ENCODE data around the gene SLAMF6.
"Not testable (repeated sequence)": the region's sequence is repeated elsewhere in the genome, so short reads cannot be mapped to it uniquely, and the experiment has no call there.

The SLAMF6 gene

DNA sequence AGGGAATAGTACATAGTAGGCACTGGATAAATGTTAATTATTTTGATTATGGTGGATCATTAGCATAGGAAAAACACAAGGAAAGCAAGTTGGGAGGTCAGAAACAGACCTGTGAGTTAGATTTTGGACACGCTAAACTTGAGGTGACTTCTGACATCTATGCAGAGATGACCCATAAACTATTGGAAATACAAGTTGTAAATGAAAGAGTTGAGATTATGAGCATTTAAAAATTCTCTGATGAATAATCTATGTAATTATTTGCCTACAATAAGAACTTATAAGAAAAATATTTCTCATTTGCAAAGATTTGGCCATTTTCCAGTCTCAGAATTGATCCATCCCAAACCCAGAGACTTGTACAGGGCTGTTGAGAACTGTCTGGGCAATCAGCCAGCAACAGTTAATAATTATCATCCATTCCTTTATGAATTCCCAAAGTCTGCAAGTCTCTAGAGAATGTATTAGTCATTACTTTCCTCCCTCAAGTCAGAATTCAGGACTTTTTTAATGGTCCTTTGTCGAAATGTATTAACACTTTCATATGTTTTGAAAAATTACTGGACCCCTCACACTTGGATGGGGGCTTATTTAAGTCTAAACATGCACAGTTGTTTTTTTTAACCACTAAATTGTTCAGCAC lies 19.4 kb upstream of the SLAMF6 start:
- no peak for DNase-seq (ENCODE audit: low read depth in 2 of 2)

DNA sequence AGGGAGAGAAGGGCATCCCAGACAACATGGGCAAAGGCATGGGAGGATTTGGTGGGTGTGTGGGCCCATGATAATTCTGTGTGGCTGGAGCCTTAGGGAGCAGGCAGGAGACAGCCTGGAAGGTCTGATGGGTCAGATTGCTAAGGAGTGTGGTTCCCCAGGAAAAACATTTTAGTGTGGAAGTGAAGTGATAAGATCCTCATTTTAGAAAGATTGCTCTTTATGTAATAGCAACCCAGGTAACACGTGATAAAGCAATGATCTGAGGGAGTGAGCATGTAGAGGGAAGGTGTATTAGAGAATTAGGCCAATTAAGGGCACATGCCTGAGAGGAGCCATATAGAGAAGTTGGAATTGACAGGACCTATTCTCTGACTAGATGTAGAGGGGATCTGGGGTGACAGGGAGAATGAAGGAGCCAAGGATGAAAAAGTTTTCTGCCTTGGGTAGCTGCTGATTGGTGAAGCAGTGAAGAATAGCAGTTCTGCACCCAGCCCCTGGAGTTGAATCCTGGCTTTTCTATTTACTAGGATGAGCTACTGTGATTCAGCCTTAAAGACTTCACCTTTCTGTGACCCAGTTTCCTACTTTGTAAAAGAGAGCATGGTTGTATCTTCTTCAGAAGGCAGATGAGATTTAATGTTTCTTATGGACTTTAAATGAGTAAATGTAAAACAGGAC lies 18.7 kb upstream of the SLAMF6 start:
- DNase-seq (ENCODE audit: low read depth in 2 of 2) = no peak

DNA sequence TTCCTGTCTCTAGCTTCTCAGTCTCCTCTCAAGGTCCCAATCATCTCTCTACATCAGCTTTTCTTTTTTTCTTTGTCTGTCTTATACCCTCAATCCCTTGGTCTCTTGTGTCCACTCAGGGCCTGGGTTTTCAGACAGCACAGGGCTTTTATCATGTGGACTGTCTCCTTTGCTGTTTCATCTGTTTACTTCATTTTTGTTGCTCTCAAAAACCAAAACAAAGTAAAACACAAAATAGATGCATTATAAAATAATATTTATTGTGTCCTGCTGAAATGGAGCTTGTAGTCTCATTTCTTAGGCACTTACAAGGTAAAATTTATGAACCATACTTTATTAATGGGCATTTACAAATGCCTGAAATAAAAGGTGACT lies 17.8 kb upstream of the SLAMF6 start:
- DNase-seq (ENCODE audit: low read depth in 2 of 2) = no peak

DNA sequence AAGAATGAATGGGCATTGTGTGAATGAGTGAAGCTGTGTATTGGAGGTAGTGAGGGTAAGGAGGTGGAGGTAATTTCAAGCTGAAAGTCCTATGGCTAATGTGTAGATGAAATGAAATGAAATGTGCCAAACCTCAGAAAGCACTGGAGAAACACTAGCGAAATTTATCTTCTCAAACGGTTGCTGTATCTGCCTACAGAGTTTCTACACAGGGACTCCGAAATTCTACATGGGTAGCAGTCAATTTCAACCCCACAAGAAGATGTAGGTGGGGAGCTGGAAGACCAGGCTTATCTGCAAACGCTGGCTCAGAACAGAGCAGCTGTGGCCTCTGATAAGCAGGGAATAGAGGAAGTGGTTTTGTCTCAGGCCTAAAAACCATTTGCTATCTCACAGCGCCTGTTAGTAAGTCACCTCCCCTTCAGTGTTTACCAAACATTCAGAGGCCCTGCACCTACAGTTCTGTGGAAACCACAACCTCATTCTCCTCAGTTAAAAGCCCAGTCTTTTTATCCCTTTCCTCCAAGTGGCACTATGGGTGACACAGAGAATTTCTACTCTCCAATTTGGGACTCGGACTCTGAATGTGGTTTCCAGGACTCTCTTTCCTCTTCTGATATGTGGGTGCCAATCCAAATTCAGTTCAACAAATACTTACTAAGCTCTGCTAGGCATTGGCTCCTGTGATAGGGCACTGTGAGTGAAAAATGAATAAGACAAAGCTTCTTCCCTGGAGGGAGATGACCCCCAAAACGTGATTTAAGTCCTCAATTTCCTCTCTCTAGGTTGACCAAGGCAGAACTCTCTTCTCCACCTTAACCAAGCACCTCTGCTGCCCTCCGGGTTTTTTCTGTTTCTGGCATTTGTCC lies 17.2 kb upstream of the SLAMF6 start:
- peak in 1 of 2 donors; percentile 36 for DNase-seq (ENCODE audit: low read depth in 2 of 2)

DNA sequence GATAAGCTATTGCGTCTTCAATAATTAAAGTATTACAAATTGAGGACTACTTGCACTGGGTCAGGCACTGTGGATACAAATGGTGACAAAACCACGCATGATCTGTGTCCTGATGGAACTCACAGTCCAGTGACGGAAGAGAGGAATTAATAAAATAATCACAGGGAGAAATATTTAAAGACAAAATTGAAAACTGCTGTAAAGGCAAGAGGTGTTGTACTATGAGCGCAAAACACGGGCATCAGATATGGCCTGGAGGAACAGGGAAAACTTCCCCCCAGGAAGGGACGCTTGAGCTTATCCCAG lies 16.6 kb upstream of the SLAMF6 start:
- no peak for DNase-seq (ENCODE audit: low read depth in 2 of 2)

DNA sequence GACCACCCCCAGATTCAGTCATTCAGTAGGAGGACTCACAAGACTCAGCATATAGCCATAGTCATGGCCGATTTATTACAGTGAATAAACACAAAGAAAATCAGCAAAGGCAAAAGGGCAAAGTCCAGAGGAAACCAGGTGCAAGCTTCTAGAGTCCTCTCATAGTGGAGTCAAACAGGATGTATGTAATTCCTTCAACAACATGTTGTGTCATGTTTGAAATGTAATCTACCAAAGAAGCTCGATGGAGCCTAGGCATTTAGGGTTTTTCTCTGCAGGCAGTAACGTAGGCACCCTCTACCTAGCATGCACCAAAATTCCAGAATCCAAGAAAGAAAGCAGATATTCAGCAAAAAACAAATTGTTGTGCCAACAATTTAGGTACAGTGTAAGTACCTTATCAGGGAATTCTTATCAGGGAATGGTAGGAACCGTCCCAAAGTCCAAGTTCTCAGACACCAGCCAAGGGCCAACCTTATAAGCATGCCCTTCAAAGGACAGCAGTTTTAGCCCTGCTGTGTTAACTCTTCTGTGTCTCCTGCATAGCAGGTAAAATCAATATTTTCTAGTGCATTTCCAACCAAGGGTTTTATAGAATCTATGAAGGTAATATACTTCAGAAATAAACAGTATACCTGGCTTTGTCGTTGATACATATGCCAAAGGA lies 16.1 kb upstream of the SLAMF6 start:
- no peak for DNase-seq (ENCODE audit: low read depth in 2 of 2)

DNA sequence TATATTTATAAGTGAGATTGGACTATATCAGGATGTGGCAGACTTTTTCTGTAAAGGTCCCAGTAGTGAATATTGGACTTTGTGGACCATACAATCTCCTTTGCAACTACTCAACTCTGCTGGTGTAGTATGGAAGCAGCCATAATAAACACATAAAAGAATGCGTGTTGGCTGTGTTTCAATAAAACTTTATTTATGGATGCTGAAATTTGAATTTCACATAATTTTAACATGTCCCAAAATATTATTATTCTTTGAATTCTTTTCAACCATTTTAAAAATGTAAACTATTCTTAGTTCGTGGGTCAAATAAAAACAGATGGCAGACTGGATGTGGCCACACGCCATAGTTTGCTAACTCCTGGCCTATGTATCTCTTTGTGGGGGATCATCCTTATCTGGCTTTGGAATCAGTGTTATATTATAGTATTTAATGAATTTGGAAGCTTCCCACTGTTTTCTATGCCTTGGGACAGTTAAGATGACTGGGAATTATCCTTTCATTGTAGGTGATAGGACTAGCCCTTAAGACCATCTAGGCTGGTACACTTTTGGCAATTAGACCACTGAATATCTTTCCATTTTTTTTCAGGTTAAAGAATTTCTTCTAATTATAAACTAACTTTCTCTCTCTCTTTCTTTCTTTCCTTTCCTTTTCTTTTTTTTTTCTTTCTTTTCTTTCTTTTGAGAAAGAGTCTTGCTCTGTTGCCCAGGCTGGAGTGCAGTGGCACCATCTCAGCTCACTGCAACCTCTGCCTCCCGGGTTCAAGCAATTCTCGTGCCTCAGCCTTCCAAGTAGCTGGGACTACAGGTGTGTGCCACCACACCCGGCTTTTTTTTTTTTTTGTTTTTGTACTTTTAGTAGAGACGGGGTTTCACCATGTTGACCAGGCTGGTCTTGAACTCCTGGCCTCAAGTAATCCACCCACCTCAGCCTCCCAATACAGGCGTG lies 14.9 kb upstream of the SLAMF6 start:
- no peak for DNase-seq (ENCODE audit: low read depth in 2 of 2)

DNA sequence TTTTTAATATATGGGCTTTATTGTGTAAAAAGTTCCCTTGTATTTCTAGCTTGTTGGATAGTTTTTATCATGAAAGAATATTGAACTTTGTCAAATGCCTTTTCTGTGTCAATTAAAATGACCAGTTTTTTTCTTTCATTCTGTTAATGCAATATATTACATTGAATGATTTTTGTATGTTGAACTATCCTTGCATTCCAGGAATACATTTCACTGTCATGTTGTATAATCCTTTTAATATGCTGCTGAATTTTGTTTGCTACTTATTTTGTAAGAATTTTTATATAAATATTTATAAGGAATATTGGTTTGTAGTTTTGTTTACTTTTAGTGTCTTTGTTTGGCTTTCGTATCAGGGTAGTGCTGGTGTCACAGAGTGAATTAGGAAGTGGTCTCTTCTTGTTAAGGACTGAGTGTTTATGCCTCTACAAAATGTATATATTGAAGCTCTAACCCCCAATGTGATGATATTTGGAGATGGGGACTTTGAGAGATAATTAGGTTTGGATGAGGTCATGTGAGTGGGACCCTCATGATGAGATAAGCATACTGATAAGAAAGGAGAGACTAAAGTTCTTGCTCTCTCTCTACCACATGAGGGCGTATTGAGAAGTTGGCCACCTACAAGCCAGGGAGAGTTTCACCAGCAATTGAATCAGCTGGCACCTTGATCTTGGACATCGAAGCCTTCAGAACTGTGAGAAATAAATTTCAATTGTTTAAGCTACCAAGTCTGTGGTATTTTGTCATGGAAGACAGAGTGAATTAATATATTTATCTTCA lies 12.0 kb upstream of the SLAMF6 start:
- DNase-seq (ENCODE audit: low read depth in 2 of 2) = no peak

DNA sequence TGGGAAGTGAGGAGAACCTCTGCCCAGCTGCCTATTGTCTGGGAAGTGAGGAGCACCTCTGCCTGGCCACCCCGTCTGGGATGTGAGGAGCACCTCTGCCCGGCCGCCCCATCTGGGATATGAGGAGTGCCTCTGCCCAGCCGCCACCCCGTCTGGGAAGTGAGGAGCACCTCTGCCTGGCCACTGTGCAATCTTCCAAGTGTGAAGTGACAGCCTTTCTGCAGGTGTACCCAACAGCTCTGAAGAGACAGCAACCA lies 9.4 kb upstream of the SLAMF6 start:
- DNase-seq (ENCODE audit: low read depth in 2 of 2) = not testable (repeated sequence)

DNA sequence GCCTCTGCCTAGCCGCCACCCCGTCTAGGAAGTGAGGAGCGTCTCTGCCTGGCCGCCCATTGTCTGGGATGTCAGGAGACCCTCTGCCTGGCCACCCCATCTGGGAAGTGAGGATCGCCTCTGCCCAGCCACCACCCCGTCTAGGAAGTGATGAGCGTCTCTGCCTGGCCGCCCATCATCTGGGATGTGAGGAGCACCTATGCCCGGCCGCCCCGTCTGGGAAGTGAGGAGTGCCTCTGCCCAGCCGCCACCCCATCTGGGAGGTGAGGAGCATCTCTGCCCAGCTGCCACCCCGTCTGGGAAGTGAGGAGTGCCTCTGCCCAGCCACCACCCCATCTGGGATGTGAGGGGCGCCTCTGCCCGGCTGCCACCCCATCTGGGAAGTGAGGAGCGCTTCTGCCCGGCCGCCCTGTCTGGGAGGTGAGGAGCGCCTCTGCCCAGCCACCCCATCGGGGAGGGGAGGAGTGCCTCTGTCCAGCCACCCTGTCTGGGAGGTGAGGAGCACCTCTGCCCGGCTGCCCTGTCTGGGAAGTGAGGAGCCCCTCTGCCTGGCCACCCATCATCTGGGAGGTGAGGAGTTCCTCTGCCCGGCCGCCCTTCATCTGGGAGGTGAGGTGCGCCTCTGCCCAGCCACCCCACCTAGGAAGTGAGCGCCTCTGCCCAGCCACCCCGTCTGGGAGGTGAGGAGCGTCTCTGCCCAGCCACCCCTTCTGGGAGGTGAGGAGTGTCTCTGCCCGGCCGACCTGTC lies 8.9 kb upstream of the SLAMF6 start:
- DNase-seq (ENCODE audit: low read depth in 2 of 2) = not testable (repeated sequence)

DNA sequence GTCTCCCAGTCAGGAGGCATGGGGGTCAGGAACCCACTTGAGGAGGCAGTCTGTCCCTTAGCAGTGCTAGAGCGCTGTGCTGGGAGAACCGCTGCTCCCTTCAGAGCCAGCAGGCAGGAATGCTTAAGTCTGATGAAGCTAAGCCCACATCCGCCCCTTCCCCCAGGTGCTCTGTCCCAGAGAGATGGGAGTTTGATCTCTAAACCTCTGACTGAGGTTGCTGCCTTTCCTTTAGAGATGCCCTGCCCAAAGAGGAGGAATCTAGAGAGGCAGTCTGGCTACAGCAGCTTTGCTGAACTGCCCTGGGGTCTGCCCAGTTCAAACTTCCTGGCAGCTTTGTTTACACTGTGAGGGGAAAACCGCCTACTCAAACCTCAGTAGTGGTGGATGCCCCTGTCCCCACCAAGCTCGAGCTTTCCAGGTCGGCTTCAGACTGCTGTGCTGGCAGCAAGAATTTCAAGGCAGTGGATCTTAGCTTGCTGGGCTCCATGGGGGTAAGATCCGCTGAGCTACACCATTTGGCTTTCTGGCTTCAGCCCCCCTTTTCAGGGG lies 6.4 kb upstream of the SLAMF6 start:
- DNase-seq (ENCODE audit: low read depth in 2 of 2) = not testable (repeated sequence)

DNA sequence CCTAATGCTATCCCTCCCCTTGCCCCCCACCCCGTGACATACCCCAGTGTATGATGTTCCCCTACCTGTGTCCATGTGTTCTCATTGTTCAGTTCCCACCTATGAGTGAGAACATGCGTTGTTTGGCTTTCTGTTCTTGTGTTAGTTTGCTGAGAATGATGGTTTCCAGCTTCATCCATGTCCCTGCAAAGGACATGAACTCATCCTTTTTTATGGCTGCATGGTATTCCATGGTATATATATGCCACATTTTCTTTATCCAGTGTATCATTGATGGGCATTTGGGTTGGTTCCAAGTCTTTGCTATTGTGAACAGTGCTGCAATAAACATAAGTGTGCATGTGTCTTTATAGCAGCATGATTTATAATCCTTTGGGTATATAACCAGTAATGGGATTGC lies 734 bp upstream of the SLAMF6 start:
- DNase-seq (ENCODE audit: low read depth in 2 of 2) = not testable (repeated sequence)

DNA sequence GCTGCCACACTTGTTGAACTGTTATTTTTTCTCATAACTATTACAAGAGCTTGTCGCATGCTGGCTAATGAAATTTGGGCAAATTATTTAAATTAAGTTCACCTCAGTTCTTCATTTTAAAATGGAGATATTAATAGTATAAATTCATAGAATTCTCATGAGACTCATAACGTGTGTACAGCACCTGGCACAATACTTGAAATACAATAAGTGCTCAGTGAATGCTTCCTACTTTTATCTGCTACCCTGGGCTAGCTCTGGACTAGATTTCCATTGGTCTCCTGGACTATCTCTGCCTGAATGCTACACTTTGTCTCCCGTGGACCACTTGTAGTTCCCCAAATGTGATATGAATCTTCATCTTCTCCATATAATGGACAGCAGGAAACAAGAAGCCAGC lies 919 bp downstream of the SLAMF6 start:
- no peak for DNase-seq (ENCODE audit: low read depth in 2 of 2)

DNA sequence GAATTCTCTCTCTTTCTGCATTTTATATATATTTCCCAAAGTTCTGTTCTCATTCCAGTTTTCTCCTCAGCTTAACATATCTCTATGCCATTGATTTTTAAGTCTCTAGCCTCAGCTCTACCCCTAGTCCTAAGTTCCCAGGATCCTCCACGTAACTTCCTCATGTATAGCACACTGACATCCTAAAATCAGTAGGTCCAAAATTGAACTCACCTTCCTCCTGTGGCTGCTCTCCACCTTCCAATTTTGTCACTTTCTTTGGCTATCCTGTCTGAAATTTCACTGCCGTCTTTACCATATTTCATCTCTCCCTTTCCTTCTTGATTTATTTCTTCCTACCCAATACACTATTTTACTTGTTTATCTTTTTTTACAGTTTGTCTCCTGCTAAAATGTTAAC lies 1.5 kb downstream of the SLAMF6 start:
- DNase-seq (ENCODE audit: low read depth in 2 of 2) = no peak

DNA sequence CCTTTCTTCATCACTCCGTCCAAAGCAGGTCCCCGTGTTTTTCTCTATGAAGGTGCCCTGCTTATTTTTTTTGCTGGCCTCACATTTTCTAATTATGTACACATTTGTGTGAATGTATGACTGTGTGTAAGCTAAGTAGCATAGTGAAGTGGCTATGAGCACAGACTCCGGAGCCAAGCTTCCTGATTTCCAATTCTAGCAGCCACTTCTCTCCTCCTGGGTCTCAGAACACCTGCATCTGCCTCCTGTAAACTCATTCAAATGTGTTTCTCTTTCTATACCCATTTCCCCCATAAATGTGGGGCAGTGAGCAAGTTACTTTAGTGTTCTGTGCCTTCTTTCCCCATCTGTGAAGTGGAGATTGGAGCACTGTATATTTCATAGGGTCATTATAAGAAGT lies 2.1 kb downstream of the SLAMF6 start:
- no peak for DNase-seq (ENCODE audit: low read depth in 2 of 2)

DNA sequence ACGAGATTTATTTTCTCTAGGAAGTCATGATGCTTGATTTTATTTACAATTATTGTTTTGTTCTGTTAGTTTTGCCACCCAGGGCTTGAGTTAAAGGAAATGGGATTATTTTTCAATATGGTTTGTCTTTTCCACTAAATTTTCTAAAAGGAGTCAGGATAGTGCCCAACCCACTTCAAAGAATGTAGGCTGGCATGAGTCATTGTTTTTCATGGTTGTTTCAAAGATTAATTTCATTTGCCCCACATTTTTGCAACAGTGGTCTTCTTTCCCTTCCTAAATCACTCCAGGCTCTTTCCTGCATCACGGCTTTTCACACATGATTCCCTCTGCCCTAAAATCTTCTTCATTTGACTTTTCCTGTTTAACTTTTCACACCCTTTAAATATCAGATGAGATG lies 2.5 kb downstream of the SLAMF6 start:
- no peak for DNase-seq (ENCODE audit: low read depth in 2 of 2)

DNA sequence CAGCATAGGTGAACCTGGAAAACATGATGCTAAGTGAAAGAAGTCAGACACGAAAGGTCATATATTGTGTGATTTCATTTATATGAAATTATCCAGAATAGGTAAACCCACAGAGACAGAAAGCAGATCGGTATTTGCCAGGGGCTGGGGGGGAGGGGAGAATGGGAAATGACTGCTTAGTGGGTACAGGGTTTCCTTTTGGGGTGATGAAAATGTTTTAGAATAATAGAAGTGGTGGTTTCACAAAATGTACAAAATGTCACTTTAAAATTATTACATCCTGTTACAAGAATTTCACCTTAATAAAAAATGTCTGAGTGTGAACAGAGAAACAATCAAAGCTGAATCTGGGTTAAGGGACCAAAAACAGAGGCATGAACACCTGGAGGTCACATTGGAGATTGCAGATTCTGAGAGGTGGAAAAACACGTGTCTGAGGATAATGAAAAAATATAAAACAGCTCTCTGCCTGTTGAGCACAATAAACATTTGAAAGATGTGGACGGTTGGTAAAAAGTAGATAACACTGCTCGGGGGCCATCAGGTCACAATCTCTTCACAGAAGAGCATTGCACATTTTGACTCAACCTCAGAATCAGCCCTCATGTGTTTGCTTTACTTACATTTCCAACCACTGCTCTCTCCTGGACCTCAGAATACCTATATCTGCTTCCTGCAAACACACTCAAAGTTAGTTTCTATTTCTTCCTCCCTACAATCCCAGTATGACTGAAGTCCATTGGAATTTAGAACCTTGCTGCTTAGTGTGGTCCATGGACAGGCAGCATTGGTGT lies 3.2 kb downstream of the SLAMF6 start:
- DNase-seq (ENCODE audit: low read depth in 2 of 2) = no peak

DNA sequence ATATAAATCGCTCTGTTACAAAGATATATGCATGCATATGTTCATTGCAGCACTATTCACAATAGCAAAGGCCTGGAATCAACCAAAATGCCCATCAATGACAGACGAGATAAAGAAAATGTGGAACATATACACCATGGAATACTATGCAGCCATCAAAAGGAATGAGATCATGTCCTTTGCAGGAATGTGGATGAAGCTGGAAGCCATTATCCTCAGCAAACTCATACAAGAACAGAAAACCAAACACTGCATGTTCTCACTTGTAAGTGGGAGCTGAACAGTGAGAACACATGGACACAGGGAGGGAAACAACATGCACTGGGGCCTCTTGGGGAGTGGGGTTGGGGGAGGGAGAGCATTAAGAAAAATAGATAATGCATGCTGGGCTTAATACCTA lies 5.5 kb downstream of the SLAMF6 start:
- not testable (repeated sequence) for DNase-seq (ENCODE audit: low read depth in 2 of 2)

DNA sequence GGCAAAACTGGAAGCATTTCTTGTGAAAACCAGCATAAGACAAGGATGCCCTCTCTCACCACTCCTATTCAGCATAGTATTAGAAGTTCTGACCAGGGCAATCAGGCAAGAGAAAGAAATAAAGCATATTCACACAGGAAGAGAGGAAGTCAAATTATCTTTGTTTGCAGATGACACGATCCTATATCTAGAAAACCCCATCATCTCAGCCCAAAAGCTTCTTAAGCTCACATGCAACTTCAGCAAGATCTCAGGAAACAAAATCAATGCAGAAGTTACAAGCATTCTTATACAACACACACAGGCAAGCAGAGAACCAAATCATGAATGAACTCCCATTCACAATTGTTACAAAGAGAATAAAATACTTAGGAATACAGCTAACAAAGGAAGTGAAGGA lies 7.1 kb downstream of the SLAMF6 start:
- not testable (repeated sequence) for DNase-seq (ENCODE audit: low read depth in 2 of 2)
